NCI-H460 (cell line): ENCODE data around the gene GPHN. TPM values are rescaled to one million over a fixed set of nuclear protein-coding genes. Genes with fewer than 3 reads are reported as not detected.
"Not testable (repeated sequence)": the region's sequence is repeated elsewhere in the genome, so short reads cannot be mapped to it uniquely, and the experiment has no call there.

ENCODE experiments used
- DNase-seq: peaks from one replicate; pipeline ENCODE4 v3.0.0-alpha.2; 2016; ENCODE audit warnings: low read depth; ENCODE audit errors: extremely low read depth
- total RNA-seq: library from RNA; depleted of rRNA; stranded (reverse); fragments of >200 nt; shearing (Covaris generic); gene quantifications from 2 replicates; pipeline ENCODE4 v1.2.3, GENCODE V29; 2014

GPHN gene
- total RNA-seq, 1 experiment from 2014 or later: 17.5 TPM

DNA sequence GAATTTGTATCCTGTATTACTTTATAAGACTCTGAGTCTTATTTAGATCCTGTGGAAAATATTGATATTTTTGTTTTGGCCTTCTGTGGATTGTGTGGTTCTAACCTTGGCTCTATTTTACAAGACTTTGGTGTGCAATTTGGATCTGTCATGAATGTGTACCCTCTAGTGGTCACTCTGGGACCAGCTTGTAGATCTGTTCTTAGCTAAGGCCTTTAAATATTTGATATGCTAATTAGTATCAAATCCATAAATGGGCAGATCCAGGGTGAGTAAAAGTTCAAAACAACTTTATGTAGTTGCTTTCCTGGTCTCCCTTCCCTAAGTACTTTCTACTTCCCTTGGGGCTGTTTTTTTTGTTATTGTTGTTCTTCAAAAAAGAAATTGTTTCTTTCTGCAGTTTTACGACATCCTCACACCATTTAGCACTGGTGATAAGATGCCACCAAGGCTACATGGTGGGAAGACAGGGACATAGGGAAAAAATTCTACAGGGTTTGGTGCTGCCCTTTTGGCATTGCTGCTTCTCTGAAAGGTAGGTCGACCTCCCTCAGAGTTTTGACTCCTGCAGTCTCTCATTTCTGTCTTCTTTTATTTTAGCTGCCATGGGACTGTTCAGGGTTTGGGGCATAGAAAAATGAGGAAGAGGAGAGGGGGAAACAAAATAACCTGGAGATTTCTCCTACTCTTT, 238.5 kb downstream of the GPHN start:
- DNase-seq: peak; percentile 41

DNA sequence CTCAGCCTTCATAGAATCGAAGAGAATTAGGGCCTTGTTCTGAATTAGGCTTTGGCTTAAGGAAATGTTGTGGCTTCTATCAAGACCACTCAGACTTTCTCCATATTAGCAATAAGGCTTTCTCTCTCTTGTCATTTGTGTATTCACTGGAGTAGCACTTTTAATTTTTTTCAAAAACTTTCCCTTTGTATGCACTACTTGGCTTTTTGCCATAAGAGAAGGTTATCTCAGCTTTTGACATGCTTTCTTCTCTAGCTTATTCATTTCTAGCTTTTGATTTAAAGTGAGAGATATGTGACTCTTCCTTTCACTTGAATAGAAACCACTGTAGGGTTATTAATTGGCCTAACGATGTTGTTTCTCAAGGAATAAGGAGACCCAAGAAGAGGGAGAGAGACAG, 244.2 kb downstream of the GPHN start:
- no peak for DNase-seq

DNA sequence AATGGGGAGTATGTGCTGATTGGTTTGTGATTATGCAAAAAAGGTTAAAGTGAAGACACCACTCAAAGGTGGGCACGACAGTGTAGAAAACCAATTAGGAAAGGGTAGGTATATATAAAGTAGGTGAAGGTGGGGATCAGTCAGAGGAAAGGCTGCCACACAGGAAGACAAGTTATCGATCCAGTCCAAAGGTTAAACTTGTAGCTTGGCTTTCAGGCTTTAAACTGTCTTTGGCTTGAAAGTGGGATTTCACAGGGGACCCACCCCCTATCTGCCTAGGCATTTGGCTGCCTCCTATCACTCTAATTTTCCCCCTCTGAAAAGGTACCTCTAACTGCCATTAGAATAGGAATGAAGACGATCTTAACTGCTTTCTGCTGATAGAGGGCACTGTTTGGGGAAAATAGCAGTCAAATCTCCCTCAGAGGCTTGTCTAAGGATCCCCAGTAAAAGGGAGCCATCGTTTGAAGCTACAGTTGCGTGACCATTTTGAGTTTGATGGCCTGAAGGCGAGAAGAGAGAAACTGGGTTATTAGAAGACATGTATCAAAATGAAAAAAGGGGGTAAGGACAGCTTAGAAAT, 250.2 kb downstream of the GPHN start:
- no peak for DNase-seq

DNA sequence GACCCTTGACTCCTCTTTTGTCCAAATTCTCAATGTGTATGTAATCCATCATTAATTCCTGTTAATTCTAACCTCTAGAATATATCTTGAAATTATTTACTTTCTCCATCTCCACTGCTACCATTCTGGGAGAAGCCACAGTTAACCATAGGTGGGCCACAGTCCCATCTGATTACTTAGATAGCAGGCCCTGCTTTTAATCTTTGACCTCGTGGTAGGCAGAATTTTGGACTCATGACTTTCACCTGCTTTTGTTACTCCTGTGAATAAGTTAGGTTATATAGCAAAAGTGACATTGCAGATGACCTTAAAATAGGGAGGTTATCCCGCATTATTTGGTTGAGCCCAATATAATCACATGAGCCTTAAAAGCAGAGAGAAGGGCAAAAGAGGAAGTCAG, 264.2 kb downstream of the GPHN start:
- DNase-seq: no peak

DNA sequence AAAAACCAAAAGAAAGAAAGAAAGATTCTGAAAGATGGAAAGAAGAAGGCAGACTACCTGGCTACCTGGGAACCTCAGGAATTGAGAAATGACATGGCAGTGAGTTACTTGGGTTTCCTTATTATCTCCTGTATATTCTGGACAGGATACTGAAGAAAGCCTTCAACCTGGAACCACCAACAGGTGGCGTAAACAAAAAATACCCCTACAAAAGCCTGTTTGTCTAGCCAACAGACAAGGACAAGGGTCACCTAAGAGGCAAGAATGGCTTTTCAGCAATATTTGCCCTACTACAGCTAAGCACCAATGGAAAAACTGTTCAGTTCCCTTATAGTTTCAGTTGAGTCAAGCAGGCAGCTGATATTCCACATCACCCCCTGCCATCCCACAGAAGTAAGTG, 274.9 kb downstream of the GPHN start:
- DNase-seq: no peak

DNA sequence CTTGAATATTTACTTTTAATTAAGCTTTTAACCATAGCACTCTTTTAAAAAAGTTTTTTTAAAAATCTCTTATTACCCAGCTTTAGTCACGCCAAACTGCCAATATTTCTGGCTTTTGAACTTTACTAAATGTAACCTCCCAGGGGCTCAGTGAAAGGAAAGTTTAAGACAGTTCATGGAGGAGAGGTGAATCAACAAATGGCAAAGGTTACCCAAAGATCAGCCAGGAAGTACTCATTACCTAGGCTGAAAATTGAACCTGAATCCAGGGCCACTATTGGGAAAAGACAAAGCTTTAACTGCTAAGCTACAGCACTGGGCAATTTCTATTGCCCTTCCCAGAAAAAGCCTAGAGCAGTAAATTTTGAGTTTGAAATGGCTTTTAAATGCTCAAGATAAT, 282.2 kb downstream of the GPHN start:
- no peak for DNase-seq

DNA sequence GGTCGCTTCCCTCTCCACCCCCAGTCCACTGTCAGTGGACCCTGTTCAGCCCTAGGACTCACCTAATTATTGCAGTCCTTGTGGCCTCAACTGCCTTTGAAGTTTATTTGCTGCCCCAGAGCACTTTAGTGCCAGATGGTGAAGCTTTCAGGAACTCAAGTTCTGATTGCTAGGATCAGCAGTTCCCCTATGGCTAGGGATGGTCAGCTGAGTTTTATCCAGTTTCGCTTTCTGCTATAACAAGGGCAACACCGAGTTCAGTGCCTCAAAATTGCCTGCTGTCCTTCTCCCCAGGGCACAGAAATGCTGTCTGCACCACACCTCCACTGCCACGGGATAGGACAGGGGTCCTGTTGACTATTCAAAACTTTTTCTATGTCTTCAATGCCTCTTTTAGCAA, 295.0 kb downstream of the GPHN start:
- DNase-seq: no peak

DNA sequence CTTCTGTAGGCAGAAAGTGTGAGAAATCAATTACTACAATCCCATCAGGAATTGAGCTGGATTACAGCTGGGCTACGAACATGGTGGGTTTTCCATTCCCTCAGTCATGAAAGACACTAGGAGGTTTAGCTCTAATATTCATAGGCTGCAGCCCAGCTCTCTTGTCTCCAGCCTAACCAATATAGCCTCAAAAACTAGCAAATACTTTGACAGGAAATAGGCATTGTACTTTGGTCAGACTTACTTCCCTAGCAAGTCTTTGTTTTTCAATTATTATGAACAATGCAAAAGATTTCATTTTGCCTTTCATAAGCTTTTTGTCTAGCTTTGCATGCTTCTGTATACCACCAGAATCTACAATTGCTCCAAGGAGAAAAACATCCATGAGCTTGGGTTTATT, 296.2 kb downstream of the GPHN start:
- no peak for DNase-seq

DNA sequence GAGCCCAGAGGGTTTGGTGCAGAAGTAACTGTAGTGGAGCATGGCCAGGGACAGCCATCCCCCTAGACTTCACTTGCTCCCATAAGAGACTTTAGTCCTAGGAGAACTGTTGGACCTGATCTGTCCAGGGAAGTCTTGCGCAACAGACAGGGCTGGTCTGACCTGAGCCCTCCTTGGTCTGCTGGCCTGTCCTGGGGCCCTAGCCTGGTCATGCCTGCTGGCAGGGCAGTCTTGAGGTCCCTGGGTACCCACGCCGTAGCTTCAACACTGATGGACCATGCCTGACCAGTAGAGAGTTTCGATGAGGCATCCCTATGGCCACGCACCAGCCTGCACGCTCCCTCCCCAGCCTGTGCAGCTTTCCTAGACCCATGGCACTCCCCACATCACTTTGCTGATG, 305.7 kb downstream of the GPHN start:
- no peak for DNase-seq

DNA sequence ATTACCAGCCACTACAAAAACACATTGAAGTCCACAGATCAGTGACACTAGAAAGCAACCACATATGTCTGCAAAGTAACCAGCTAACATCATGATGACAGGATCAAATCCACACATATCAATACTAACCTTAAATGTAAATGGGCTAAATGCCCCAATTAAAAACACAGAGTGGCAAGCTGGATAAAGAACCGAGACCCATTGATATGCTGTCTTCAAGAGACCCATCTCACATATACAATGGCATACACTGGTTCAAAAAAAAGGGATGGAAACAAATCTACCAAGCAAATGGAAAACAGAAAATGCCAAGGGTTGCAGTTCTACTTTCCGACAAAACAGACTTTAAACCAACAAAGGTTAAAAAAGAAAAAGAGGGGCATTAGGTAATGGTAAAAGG, 307.7 kb downstream of the GPHN start:
- no peak for DNase-seq

DNA sequence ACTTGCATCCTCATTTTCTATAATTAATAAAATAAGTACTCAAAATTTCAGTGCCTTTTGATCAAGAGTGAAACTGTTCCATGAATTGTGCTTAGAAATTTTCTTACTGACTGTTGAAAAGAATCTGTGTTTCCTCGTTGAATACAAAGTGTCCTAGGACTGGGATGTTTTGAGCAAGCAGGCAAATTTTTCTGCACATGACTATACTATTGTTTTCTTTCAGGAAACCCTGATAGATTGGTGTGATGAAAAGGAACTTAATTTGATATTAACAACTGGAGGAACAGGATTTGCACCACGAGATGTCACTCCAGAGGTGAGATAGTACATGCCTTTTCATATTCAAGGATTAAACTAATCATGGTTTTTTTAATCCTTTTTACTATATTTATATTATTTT, 316.3 kb downstream of the GPHN start:
- no peak for DNase-seq

DNA sequence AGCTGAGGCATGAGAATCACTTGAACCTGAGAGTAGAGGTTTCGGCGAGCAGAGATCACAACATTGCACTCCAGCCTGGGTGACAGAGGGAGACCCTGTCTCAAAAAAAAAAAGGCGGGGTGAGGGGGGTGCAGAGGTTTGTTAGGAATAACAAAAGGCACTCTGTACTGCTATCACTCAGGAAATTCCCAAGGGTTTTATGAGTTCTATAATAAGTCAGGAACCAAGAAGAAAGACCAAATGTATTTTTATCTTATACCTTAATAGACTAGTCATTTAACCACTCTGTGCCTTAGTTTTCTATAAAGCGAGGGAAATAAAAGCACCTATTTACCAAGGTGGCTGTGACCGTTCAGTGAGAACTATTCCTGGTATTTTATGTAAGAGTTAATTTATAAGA, 319.2 kb downstream of the GPHN start:
- no peak for DNase-seq

DNA sequence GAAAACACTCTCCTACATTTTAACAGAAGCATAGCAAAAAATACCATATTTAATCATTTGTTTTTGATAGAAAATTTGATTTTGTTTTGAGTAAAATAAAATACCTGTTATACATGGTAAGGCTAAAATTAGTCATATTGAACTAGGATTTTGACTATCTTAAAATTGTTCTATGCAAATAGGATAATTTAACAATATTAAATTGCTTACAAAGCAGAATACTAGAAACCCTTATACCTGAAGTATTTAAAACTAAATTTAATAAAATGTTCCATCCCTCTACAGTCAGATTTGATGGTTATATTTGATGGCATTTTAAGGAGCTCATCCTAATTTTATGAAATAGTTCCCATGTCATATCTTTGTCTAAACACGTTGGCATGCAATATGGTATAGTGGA, 323.2 kb downstream of the GPHN start:
- no peak for DNase-seq

DNA sequence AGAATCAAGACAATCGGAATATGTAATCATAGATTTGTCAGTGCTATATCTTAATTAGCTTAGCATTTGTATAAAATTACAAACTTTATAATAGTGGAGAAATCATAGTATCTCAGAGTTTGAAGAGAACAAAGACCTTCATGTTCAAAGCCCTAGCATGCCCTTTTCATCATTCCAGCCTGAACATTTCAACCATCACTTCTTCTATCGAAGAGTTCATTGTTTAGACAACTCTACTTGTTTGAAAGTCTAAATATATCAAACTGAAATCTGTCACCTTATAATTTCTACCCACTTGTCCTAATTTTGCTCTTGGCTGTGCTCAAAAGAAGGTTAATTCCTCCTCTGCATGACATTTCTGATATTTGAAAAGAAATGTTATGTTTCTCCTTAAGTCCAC, 325.9 kb downstream of the GPHN start:
- no peak for DNase-seq

DNA sequence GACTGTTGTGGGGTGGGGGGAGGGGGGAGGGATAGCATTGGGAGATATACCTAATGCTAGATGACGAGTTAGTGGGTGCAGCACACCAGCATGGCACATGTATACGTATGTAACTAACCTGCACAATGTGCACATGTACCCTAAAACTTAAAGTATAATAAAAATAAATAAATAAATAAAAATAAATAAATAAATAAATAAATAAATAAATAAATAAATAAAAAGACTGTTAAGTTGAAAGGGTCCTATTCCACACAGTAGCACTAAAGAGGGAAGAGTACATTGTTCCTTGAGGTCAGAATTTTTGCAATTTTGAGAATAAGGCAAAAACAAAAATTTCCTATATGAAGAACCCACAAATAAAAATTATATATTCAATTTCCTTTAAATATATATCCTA, 329.5 kb downstream of the GPHN start:
- not testable (repeated sequence) for DNase-seq

DNA sequence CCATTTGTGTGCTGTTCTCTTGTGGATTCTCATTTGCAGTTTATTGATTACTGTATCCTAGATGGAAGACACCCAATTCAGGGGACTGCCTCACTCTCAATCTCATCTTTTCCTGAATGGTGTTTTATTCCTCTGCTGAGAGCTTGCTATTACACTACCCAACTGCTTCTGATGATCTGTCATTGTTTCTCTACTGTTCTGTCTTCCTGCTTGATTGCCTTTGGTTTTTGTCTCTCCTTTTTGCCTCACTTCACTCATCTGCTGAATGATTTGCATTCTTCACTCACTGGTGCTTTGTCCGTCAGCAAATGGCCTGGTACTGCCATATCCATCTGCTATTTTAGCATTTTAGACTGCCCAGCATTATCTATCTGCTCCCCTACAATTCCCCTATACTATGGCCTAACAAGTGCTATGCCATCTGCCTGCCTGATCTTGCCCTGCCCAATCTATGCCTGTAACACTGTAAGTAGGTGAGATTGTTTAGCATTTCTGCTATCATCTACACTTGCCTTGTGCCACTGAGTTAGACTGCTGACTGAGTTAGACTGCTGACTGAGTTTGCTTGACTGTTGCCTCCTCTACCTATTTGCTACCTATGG, 335.1 kb downstream of the GPHN start:
- no peak for DNase-seq

DNA sequence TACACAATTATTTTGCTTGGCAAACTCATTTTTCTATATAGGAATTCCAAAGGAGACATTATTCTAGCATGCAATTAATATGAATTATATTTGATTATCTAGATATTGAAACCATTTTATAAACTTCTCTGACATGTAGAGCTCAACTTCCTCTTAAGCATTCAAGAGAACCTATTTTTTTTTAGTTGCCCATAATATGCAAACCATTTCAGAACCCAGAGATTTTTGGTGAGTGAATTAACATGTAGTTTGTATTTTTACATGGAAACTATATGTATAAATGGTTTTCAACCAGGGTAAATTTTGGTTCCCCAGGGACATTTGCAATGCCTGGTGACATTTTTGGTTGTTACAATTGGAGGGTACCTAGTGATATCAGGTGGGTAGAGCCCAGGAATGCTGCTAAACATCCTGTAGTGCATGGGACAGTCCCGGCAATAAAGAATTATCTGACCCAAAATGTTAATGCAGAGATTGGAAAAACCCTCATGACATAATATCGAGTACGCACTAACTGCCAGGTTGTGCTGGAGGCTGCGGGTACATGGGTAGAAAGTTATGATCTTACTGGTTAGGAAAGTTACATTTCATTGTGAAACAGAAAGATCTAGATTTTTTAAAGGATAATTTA, 342.4 kb downstream of the GPHN start:
- no peak for DNase-seq

DNA sequence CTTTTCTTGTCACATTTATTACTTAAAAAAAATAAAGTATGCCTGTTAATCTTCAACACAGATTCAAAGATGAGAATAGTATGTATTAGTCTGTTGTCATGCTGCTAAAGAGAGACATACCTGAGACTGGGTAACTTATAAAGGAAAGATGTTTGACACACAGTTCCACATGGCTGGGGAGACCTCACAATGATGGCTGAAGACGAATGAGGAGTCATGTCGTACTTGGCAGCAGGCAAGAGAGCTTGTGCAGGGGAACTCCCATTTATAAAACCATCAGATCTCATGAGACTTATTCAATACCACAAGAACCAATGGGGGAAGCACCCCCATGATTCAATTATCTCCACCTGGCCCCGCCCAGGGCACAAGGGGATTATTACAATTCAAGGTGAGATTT, 345.4 kb downstream of the GPHN start:
- DNase-seq: no peak

DNA sequence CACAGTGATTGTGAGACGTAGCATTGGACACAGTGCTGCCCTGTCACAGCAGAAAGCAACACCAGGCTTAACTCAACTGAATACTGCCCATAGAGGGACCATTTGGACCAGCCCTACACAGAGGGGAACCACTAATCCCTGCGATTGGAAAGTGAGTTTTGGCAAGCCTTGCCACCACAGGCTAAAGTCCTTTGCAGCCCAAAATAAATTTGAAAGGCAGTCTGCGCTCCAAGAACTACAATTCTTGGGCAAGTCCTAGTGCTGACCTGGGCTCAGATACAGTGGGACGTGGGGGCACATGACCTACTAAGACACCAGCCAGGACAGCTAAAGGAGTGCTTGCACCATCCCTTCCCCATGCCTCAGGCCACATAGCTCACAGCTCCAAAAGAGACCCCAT, 349.9 kb downstream of the GPHN start:
- no peak for DNase-seq

DNA sequence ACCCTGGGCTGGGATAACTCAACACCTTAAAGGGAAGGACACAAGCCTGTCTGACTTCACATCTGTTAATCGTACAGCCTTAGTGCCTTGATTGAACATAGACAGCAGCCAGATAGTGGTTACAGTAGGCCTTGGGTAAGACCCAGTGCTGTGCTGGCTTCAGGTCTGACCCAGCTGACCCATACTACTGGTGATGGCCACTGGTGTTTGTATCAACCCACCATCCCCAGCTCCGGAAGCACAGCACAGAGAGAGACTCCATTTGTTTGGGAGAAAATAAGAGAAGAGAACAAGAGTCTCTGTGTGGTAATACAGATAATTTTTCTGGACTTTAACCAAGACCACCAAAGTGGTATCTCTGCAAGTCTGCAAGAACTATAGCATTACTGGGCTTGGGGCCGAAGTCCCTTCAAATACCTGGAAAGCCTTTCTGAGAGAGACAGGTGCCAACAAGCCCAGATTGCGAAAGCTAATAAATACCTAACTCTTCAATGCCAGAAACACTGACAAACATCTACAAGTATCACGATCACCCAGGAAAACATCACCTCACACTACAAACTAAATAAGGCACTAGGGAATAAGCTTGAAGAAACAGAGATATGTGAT, 351.2 kb downstream of the GPHN start:
- no peak for DNase-seq

DNA sequence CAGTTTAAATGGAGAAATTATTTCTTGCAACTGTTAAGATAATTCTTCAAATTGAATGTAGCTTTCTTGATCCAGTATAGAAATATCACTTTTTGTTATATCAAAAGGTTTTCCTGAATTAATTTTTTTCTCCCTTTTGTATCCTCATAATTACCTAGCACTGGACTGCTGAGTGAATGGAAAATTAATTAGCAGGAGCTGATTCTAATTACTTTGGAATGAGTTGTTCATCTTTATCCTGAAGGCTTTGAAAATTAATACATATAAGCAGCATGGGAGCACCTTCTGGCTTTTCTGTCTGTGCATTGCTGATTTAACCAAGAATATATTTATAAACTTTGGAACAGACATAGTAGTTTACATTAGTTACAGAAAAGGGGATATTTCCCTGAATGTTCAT, 373.6 kb downstream of the GPHN start:
- DNase-seq: no peak

DNA sequence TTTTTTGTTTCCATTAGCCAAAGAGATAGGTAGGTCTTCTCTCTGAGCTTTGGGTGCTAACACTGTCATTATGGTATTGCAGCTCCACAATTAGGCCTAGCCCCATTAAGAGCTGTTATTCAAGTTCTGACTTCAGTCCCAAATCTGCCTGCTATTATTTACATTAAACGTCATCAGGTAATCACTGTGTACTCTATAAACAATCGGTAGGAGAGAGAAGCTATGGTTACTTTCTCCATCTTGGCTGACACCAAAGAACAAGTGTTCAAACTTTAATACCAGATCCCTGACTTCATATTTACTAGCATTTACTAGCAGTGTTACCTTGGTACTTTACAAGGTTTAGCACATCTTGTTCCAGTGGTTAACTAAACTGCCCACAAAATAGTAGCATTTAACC, 376.2 kb downstream of the GPHN start:
- DNase-seq: no peak
